ENCODE data around the gene STMN3.

Gene STMN3

DNA sequence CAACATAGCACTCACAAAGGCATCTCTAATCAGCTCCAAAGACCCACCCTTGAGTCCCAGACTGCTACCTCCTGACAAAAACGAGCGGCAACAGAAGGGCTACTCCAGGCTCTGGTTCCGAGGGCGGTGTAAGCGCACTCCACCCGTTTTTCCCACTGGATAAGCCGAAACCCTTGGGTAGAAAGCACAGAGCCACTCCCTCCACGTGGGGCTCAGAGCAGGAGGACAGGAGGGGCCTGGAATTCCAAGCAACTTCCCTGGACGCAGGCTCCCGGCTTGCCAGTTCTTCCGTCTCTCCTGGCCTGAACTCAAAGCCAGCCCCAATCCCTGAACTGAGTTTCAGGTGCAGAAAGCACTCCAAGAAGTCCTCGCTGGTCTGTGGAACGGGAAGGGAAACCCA is 33.7 kb downstream of the STMN3 start:
- Histone ChIP-seq H3K4me3 (ENCODE audit: low read depth, low read length) (no peak overlapping the region), H3K9me3 (ENCODE audit: control insufficient read depth, insufficient read depth, low read depth, low read length) (no peaks in the 10 kb centered on the region), H3K4me1 (ENCODE audit: control insufficient read depth, insufficient read depth, low read length) (no peaks in the 10 kb centered on the region), H3K27ac (ENCODE audit: extremely low read depth, low read depth, low read length) (no peak overlapping the region), H3K36me3 (ENCODE audit: control insufficient read depth in 2 of 2, insufficient read depth in 1 of 2, low read length in 2 of 2) (peaks cover 6 to 49% of the 10 kb centered on the region in 2 experiments; a peak in 2 of 3 replicates)
- ChIA-PET CTCF (interaction anchor here (1.1 kb wide), 1 partner anchor 30 kb away, joined by 3 read pairs; no protein-coding TSS in a partner anchor), POLR2A (interaction anchor here (1.9 kb wide), 1 partner anchor 8 kb away, joined by 6 read pairs; the partner anchor contains the start of gene GMEB2)
- peak; percentile 72 for TF ChIP-seq KLF1 (tag by site-specific recombination; IDR thresholded peaks at IDR 0.05)
- no peak for TF ChIP-seq TRIM28 (IDR thresholded peaks at IDR 0.05; ENCODE audit: borderline replicate concordance, low read length)
- TF ChIP-seq ZNF664 (tag by site-specific recombination; IDR thresholded peaks at IDR 0.05) = no peak
- TF ChIP-seq ZEB2 (tag by site-specific recombination; IDR thresholded peaks at IDR 0.05) = no peak

DNA sequence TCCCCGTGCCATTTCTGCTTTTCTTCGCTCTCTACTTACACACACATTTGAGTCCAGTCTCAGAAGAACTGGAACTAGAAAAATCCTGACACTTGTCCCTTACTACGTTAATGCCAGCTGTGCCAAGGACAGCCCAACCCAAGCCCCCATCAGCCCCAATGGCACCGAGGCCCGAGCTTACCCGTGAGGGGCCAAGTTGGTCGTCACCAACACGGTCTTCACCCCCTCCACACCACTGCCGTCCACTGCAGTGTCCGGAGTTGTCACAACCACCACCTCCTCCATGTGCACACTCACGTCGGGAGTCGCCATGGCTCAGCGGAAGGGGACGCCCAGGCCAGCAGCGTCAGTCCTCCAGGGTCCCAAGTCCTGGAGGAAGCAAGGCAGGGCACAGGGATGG is 34.1 kb downstream of the STMN3 start:
- no peaks in the 10 kb centered on the region for H3K4me1 ChIP-seq (ENCODE audit: control insufficient read depth, insufficient read depth, low read length)
- H3K36me3 ChIP-seq (ENCODE audit: control insufficient read depth in 2 of 2, insufficient read depth in 1 of 2, low read length in 2 of 2) = peaks cover 6 to 49% of the 10 kb centered on the region in 2 experiments; a peak in 2 of 3 replicates
- POLR2A ChIA-PET = interaction anchor here (1.9 kb wide), 1 partner anchor 8 kb away, joined by 6 read pairs; the partner anchor contains the start of gene GMEB2
- H3K4me3 ChIP-seq (ENCODE audit: low read depth, low read length) = no peak overlapping the region
- no peaks in the 10 kb centered on the region for H3K9me3 ChIP-seq (ENCODE audit: control insufficient read depth, insufficient read depth, low read depth, low read length)
- TF ChIP-seq, protein P1, sequence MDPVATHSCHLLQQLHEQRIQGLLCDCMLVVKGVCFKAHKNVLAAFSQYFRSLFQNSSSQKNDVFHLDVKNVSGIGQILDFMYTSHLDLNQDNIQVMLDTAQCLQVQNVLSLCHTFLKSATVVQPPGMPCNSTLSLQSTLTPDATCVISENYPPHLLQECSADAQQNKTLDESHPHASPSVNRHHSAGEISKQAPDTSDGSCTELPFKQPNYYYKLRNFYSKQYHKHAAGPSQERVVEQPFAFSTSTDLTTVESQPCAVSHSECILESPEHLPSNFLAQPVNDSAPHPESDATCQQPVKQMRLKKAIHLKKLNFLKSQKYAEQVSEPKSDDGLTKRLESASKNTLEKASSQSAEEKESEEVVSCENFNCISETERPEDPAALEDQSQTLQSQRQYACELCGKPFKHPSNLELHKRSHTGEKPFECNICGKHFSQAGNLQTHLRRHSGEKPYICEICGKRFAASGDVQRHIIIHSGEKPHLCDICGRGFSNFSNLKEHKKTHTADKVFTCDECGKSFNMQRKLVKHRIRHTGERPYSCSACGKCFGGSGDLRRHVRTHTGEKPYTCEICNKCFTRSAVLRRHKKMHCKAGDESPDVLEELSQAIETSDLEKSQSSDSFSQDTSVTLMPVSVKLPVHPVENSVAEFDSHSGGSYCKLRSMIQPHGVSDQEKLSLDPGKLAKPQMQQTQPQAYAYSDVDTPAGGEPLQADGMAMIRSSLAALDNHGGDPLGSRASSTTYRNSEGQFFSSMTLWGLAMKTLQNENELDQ (tag by site-specific recombination; IDR thresholded peaks at IDR 0.05; ENCODE audit: low read depth) = no peak
- TF ChIP-seq ZNF169 (tag by site-specific recombination; IDR thresholded peaks at IDR 0.05) (no peak), ZNF138 (tag by site-specific recombination; IDR thresholded peaks at IDR 0.05; ENCODE audit: borderline replicate concordance) (no peak), ZNF768 (tag by site-specific recombination; IDR thresholded peaks at IDR 0.05) (no peak), ZNF350 (tag by site-specific recombination; IDR thresholded peaks at IDR 0.05) (no peak), ZNF140 (tag by site-specific recombination; IDR thresholded peaks at IDR 0.05) (no peak), MYNN (tag by site-specific recombination; IDR thresholded peaks at IDR 0.05; ENCODE audit: borderline replicate concordance) (no peak), ZNF660 (tag by site-specific recombination; IDR thresholded peaks at IDR 0.05) (no peak), ZNF341 (tag by site-specific recombination; IDR thresholded peaks at IDR 0.05; ENCODE audit: low read depth) (no peak), ZNF423 (tag by site-specific recombination; IDR thresholded peaks at IDR 0.05) (no peak)
- TF ChIP-seq, protein P2, sequence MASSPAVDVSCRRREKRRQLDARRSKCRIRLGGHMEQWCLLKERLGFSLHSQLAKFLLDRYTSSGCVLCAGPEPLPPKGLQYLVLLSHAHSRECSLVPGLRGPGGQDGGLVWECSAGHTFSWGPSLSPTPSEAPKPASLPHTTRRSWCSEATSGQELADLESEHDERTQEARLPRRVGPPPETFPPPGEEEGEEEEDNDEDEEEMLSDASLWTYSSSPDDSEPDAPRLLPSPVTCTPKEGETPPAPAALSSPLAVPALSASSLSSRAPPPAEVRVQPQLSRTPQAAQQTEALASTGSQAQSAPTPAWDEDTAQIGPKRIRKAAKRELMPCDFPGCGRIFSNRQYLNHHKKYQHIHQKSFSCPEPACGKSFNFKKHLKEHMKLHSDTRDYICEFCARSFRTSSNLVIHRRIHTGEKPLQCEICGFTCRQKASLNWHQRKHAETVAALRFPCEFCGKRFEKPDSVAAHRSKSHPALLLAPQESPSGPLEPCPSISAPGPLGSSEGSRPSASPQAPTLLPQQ (tag by site-specific recombination; IDR thresholded peaks at IDR 0.05) = no peak
- TF ChIP-seq, protein P3, sequence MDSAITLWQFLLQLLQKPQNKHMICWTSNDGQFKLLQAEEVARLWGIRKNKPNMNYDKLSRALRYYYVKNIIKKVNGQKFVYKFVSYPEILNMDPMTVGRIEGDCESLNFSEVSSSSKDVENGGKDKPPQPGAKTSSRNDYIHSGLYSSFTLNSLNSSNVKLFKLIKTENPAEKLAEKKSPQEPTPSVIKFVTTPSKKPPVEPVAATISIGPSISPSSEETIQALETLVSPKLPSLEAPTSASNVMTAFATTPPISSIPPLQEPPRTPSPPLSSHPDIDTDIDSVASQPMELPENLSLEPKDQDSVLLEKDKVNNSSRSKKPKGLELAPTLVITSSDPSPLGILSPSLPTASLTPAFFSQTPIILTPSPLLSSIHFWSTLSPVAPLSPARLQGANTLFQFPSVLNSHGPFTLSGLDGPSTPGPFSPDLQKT (IDR thresholded peaks at IDR 0.05; ENCODE audit: borderline replicate concordance, low read depth, low read length) = no peak
- CTCF ChIA-PET = interaction anchor here (0.6 to 1.1 kb wide), 2 partner anchors 31 to 608 kb away, joined by 3 read pairs; no protein-coding TSS in a partner anchor
- H3K27ac ChIP-seq (ENCODE audit: extremely low read depth, low read depth, low read length) = no peak overlapping the region

DNA sequence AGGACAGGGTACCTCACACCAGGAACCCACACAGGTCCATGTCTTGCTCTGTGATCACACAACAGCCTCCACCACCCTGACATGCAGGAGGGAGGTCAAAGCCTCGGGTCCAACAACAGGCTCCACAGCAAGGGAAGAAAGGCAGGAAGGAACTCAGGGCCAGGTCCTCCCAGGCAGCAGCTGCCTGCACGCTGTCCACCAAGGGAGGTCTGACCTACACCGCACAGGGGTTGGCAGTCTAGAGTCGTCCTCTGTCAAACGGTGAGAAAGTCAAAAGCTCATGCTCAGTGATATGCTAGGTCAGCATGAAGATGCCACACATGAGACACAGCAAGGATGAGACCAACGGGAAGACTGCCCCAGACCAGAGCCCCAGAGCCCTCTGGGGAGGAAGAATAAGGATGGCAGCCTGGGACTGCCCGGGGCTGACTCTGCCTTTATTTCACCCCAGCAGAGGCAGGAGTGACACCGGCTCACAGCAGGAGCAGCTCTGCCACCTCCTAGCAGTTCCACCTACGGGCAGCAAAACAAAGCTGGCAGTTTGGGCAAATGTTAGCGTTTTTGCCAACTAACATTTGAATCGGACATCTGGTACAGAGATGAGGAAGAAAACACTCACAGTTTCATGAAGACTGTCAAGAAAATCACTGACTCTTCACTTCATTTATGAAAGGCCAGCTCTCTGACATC is 34.8 kb downstream of the STMN3 start:
- Histone ChIP-seq H3K9me3 (ENCODE audit: control insufficient read depth, insufficient read depth, low read depth, low read length) (no peaks in the 10 kb centered on the region), H3K4me1 (ENCODE audit: control insufficient read depth, insufficient read depth, low read length) (no peaks in the 10 kb centered on the region), H3K4me3 (ENCODE audit: low read depth, low read length) (no peak overlapping the region), H3K36me3 (ENCODE audit: control insufficient read depth in 2 of 2, insufficient read depth in 1 of 2, low read length in 2 of 2) (peaks cover 6 to 52% of the 10 kb centered on the region in 2 experiments; a peak in 2 of 3 replicates), H3K27ac (ENCODE audit: extremely low read depth, low read depth, low read length) (no peak overlapping the region)
- ChIA-PET CTCF (interaction anchor here (0.6 to 1.1 kb wide), 2 partner anchors 32 to 608 kb away, joined by 3 read pairs; no protein-coding TSS in a partner anchor), POLR2A (interaction anchor here (1.0 to 1.9 kb wide), 2 partner anchors 9 to 45 kb away, joined by 3 to 6 read pairs; partner anchors contain the start of genes GMEB2 and HELZ2)
- TF ChIP-seq YY1 (tag by site-specific recombination; IDR thresholded peaks at IDR 0.05) = no peak
- no peak for TF ChIP-seq HOXA7 (CRISPR knock-in tag; IDR thresholded peaks at IDR 0.05; ENCODE audit: borderline replicate concordance)
- TF ChIP-seq, protein P4, sequence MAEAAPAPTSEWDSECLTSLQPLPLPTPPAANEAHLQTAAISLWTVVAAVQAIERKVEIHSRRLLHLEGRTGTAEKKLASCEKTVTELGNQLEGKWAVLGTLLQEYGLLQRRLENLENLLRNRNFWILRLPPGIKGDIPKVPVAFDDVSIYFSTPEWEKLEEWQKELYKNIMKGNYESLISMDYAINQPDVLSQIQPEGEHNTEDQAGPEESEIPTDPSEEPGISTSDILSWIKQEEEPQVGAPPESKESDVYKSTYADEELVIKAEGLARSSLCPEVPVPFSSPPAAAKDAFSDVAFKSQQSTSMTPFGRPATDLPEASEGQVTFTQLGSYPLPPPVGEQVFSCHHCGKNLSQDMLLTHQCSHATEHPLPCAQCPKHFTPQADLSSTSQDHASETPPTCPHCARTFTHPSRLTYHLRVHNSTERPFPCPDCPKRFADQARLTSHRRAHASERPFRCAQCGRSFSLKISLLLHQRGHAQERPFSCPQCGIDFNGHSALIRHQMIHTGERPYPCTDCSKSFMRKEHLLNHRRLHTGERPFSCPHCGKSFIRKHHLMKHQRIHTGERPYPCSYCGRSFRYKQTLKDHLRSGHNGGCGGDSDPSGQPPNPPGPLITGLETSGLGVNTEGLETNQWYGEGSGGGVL (tag by site-specific recombination; IDR thresholded peaks at IDR 0.05) = no peak
- no peak for TF ChIP-seq ZNF658 (tag by site-specific recombination; IDR thresholded peaks at IDR 0.05)
- TF ChIP-seq, protein P5, sequence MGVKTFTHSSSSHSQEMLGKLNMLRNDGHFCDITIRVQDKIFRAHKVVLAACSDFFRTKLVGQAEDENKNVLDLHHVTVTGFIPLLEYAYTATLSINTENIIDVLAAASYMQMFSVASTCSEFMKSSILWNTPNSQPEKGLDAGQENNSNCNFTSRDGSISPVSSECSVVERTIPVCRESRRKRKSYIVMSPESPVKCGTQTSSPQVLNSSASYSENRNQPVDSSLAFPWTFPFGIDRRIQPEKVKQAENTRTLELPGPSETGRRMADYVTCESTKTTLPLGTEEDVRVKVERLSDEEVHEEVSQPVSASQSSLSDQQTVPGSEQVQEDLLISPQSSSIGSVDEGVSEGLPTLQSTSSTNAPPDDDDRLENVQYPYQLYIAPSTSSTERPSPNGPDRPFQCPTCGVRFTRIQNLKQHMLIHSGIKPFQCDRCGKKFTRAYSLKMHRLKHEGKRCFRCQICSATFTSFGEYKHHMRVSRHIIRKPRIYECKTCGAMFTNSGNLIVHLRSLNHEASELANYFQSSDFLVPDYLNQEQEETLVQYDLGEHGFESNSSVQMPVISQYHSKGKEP (tag by site-specific recombination; IDR thresholded peaks at IDR 0.05) = no peak
- no peak for TF ChIP-seq ZNF624 (tag by site-specific recombination; IDR thresholded peaks at IDR 0.05)
- no peak for TF ChIP-seq ZNF114 (tag by site-specific recombination; IDR thresholded peaks at IDR 0.05)

Data from HEK293 (cell line).